HUES48 (cell line): Measurements from ENCODE around the gene ANKRD11.

Experiments
- H3K27ac ChIP-seq: one replicate; pipeline ENCODE4 v1.7.0; 2013; ENCODE audit warnings: low read depth, low read length, inconsistent platforms
- H3K27me3 ChIP-seq: 2 replicates; pipeline ENCODE4 v1.6.1; 2013; ENCODE audit warnings: mild to moderate bottlenecking, low read length; ENCODE audit not compliant: control insufficient read depth, insufficient read depth
- H3K36me3 ChIP-seq: 2 replicates; pipeline ENCODE4 v1.6.1; 2013; ENCODE audit warnings: low read length; ENCODE audit not compliant: control insufficient read depth, insufficient read depth
- H3K4me1 ChIP-seq: 2 replicates; pipeline ENCODE4 v1.6.1; 2013; ENCODE audit warnings: mild to moderate bottlenecking, low read length; ENCODE audit not compliant: control insufficient read depth, insufficient read depth
- H3K4me3 ChIP-seq: 2 replicates; pipeline ENCODE4 v1.5.1; 2013; ENCODE audit warnings: mild to moderate bottlenecking, low read depth, low read length
- H3K9ac ChIP-seq: 2 replicates; pipeline ENCODE4 v1.6.1; 2013; ENCODE audit warnings: mild to moderate bottlenecking, low read depth, low read length, moderate library complexity
- H3K9me3 ChIP-seq: 2 replicates; pipeline ENCODE4 v1.6.1; 2013; ENCODE audit warnings: low read length; ENCODE audit not compliant: control insufficient read depth, insufficient read depth

Gene ANKRD11

GRCh38 chr16:89491238-89491869, 993 bp upstream of the ANKRD11 start:
- Histone ChIP-seq H3K9me3 (no peaks in the 10 kb centered on the region), H3K4me3 (peak overlapping the region; percentile 91), H3K9ac (peak overlapping the region; percentile 50), H3K27ac (peak overlapping the region; percentile 77), H3K36me3 (no peaks in the 10 kb centered on the region), H3K27me3 (no peaks in the 10 kb centered on the region), H3K4me1 (peaks cover 16% of the 10 kb centered on the region)

GRCh38 chr16:89489898-89490438, 393 bp downstream of the ANKRD11 start:
- Histone ChIP-seq H3K9ac (peak overlapping the region; percentile 77; the same call in 1 of the 2 replicates), H3K36me3 (no peaks in the 10 kb centered on the region), H3K9me3 (no peaks in the 10 kb centered on the region), H3K27ac (peak overlapping the region; percentile 91), H3K4me1 (peaks cover 29% of the 10 kb centered on the region), H3K27me3 (no peaks in the 10 kb centered on the region), H3K4me3 (peak overlapping the region; percentile 65; the same call in 1 of the 2 replicates)

- peak overlapping the region; percentile 70 for H3K4me3 ChIP-seq
- H3K36me3 ChIP-seq, result no peaks in the 10 kb centered on the region
- peaks cover 36% of the 10 kb centered on the region for H3K4me1 ChIP-seq
- peak overlapping the region; percentile 84 for H3K9ac ChIP-seq
- no peaks in the 10 kb centered on the region for H3K27me3 ChIP-seq
- H3K9me3 ChIP-seq, result no peaks in the 10 kb centered on the region
- peak overlapping the region; percentile 91 for H3K27ac ChIP-seq
Observed at GRCh38 chr16:89489040-89489897, 1.1 kb downstream of the ANKRD11 start.

GRCh38 chr16:89485701-89486246, 4.6 kb downstream of the ANKRD11 start:
- H3K9me3 ChIP-seq, result no peaks in the 10 kb centered on the region
- no peaks in the 10 kb centered on the region for H3K27me3 ChIP-seq
- H3K4me1 ChIP-seq, result peaks cover 53% of the 10 kb centered on the region
- no peak overlapping the region for H3K4me3 ChIP-seq
- H3K9ac ChIP-seq, result no peak overlapping the region
- H3K27ac ChIP-seq, result no peak overlapping the region
- H3K36me3 ChIP-seq, result no peaks in the 10 kb centered on the region

GRCh38 chr16:89484923-89485679, 5.3 kb downstream of the ANKRD11 start:
- H3K4me1 ChIP-seq, result peaks cover 53% of the 10 kb centered on the region
- H3K36me3 ChIP-seq, result no peaks in the 10 kb centered on the region
- no peak overlapping the region for H3K27ac ChIP-seq
- no peak overlapping the region for H3K4me3 ChIP-seq
- H3K9ac ChIP-seq, result no peak overlapping the region
- no peaks in the 10 kb centered on the region for H3K27me3 ChIP-seq
- no peaks in the 10 kb centered on the region for H3K9me3 ChIP-seq

- Histone ChIP-seq H3K4me1 (peaks cover 53% of the 10 kb centered on the region), H3K4me3 (no peak overlapping the region), H3K9ac (no peak overlapping the region), H3K36me3 (no peaks in the 10 kb centered on the region), H3K27ac (no peak overlapping the region), H3K9me3 (no peaks in the 10 kb centered on the region), H3K27me3 (no peaks in the 10 kb centered on the region)
Observed at GRCh38 chr16:89484041-89484501, 6.3 kb downstream of the ANKRD11 start.

- Histone ChIP-seq H3K4me3 (no peak overlapping the region), H3K36me3 (no peaks in the 10 kb centered on the region), H3K4me1 (peaks cover 48% of the 10 kb centered on the region), H3K27me3 (no peaks in the 10 kb centered on the region), H3K27ac (no peak overlapping the region), H3K9ac (no peak overlapping the region), H3K9me3 (no peaks in the 10 kb centered on the region)
Observed at GRCh38 chr16:89482817-89483205, 7.5 kb downstream of the ANKRD11 start.

GRCh38 chr16:89482150-89482816, 8.1 kb downstream of the ANKRD11 start:
- Histone ChIP-seq H3K36me3 (no peaks in the 10 kb centered on the region), H3K4me3 (no peak overlapping the region), H3K9me3 (no peaks in the 10 kb centered on the region), H3K9ac (no peak overlapping the region), H3K4me1 (peaks cover 46% of the 10 kb centered on the region), H3K27ac (no peak overlapping the region), H3K27me3 (no peaks in the 10 kb centered on the region)

- H3K4me1 ChIP-seq, result peaks cover 43% of the 10 kb centered on the region
- no peaks in the 10 kb centered on the region for H3K27me3 ChIP-seq
- no peaks in the 10 kb centered on the region for H3K36me3 ChIP-seq
- no peak overlapping the region for H3K27ac ChIP-seq
- no peak overlapping the region for H3K4me3 ChIP-seq
- H3K9ac ChIP-seq, result no peak overlapping the region
- no peaks in the 10 kb centered on the region for H3K9me3 ChIP-seq
Observed at GRCh38 chr16:89481356-89481955, 8.9 kb downstream of the ANKRD11 start.
